ENCODE measurements around the gene SPTB. TPM values are rescaled to one million over a fixed set of nuclear protein-coding genes. Genes with fewer than 3 reads are reported as not detected.

The SPTB gene
- polyA plus RNA-seq, 1 donor (not counting 4 experiments of a cell fraction or from before 2014, with no cell fraction given), result not detected

DNA sequence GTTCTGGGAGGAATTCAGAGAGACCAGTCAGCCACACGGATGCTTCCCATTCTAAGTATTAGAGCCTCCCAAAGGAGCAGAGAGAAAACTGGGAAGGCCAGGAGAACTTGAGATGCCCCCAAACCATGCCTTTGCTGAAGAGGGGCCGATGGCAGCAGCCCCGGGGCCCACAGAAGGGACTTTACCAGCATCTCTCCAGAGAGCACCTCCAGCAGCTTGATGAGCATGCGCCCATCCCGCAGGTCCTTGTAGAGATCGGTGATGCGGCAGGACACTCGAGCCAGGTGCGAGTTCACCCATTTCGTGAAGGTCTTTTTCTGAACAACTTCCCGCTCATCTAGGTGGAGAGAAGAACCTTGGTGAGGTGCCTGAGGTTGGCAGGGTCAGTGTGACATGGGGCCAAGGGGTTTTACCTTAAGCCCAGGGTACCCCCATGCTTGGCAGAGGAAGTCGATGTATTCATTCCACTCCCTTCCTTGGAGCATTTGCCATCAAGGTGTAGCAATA is 74.9 kb downstream of the SPTB start:
- H3K79me2 ChIP-seq (ENCODE audit: control insufficient read depth, insufficient read depth, low read length), result no peaks in the 10 kb centered on the region
- no peak overlapping the region for H3K4me3 ChIP-seq (ENCODE audit: control insufficient read depth in 2 of 3, extremely low read depth in 1 of 3, insufficient read depth in 2 of 3, low read depth in 1 of 3, low read length in 3 of 3)
- no peak overlapping the region for H3K9ac ChIP-seq (ENCODE audit: control insufficient read depth, extremely low read depth, insufficient read depth, low read length)
- DNase-seq (ENCODE audit: low read depth, low spot score) (no peak), FAIRE-seq (no peak)
- H3K4me2 ChIP-seq (ENCODE audit: control insufficient read depth, extremely low read depth, insufficient read depth, low read depth, low read length), result no peak overlapping the region
- peaks cover 24% of the 10 kb centered on the region for H3K4me1 ChIP-seq (ENCODE audit: control insufficient read depth, extremely low read depth, insufficient read depth, low read length)
- H3K27ac ChIP-seq (ENCODE audit: control insufficient read depth, insufficient read depth, low read length), result no peak overlapping the region
- no peak overlapping the region for H2AFZ ChIP-seq (ENCODE audit: control insufficient read depth, low read length)
- no peaks in the 10 kb centered on the region for H3K27me3 ChIP-seq (ENCODE audit: control insufficient read depth, extremely low read depth, insufficient read depth, low read length)
- TF ChIP-seq, protein P1, sequence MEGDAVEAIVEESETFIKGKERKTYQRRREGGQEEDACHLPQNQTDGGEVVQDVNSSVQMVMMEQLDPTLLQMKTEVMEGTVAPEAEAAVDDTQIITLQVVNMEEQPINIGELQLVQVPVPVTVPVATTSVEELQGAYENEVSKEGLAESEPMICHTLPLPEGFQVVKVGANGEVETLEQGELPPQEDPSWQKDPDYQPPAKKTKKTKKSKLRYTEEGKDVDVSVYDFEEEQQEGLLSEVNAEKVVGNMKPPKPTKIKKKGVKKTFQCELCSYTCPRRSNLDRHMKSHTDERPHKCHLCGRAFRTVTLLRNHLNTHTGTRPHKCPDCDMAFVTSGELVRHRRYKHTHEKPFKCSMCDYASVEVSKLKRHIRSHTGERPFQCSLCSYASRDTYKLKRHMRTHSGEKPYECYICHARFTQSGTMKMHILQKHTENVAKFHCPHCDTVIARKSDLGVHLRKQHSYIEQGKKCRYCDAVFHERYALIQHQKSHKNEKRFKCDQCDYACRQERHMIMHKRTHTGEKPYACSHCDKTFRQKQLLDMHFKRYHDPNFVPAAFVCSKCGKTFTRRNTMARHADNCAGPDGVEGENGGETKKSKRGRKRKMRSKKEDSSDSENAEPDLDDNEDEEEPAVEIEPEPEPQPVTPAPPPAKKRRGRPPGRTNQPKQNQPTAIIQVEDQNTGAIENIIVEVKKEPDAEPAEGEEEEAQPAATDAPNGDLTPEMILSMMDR (optimal IDR thresholded peaks at IDR 0.05 in 1 of 3, IDR thresholded peaks at IDR 0.05 in 1 of 3, conservative IDR thresholded peaks at IDR 0.05 in 1 of 3; ENCODE audit: extremely low read depth in 1 of 3, insufficient read depth in 2 of 3, low read length in 3 of 3), result no peak
- no peak for TF ChIP-seq EZH2 (IDR thresholded peaks at IDR 0.05; ENCODE audit: low read length)
- no peaks in the 10 kb centered on the region for H4K20me1 ChIP-seq (ENCODE audit: control insufficient read depth, extremely low read depth, insufficient read depth, low read length)
- no peaks in the 10 kb centered on the region for H3K9me3 ChIP-seq (ENCODE audit: control insufficient read depth, low read depth, low read length)
- H3K36me3 ChIP-seq (ENCODE audit: control insufficient read depth in 2 of 2, extremely low read depth in 1 of 2, insufficient read depth in 2 of 2, low read length in 2 of 2), result no peaks in the 10 kb centered on the region
- dilution Hi-C loops (cut with MboI; ENCODE audit: extremely low pct_ligation_motif_present, low sequenced_read_pairs), result no loop called here
- H3K9me1 ChIP-seq (ENCODE audit: control insufficient read depth, extremely low read depth, insufficient read depth, low read length), result no peaks in the 10 kb centered on the region

DNA sequence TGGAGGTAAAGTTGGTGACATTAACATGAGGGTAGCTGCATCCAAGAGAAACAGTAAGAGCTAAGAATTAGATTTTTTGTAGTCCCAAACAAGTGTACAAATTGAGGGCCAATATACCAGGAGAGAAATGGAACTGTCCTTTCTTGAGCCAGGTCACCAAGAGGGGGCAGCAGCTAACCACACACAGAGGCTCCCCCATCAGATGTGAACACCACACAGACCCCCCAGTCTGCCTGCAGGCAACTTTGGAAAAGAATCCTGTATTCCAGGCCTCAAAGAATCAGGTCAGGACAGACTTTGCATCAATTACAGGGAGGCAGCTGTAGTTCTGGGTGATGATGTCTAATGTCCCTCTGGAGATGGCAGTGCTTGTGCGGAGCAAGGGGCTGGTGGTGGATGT is 77.9 kb downstream of the SPTB start:
- no peak for FAIRE-seq

More for the DNA sequence above, 77.9 kb downstream of the SPTB start:
- no peaks in the 10 kb centered on the region for H3K79me2 ChIP-seq (ENCODE audit: control insufficient read depth, insufficient read depth, low read length)
- H2AFZ ChIP-seq (ENCODE audit: control insufficient read depth, low read length), result no peak overlapping the region
- DNase-seq (ENCODE audit: low read depth, low spot score), result no peak
- no peaks in the 10 kb centered on the region for H3K27me3 ChIP-seq (ENCODE audit: control insufficient read depth, extremely low read depth, insufficient read depth, low read length)
- H3K9ac ChIP-seq (ENCODE audit: control insufficient read depth, extremely low read depth, insufficient read depth, low read length), result no peak overlapping the region
- H3K4me2 ChIP-seq (ENCODE audit: control insufficient read depth, extremely low read depth, insufficient read depth, low read depth, low read length), result no peak overlapping the region
- dilution Hi-C loops (cut with MboI; ENCODE audit: extremely low pct_ligation_motif_present, low sequenced_read_pairs), result no loop called here
- no peaks in the 10 kb centered on the region for H3K36me3 ChIP-seq (ENCODE audit: control insufficient read depth in 2 of 2, extremely low read depth in 1 of 2, insufficient read depth in 2 of 2, low read length in 2 of 2)
- no peaks in the 10 kb centered on the region for H3K9me1 ChIP-seq (ENCODE audit: control insufficient read depth, extremely low read depth, insufficient read depth, low read length)
- TF ChIP-seq, protein P1 (optimal IDR thresholded peaks at IDR 0.05 in 1 of 3, IDR thresholded peaks at IDR 0.05 in 1 of 3, conservative IDR thresholded peaks at IDR 0.05 in 1 of 3; ENCODE audit: extremely low read depth in 1 of 3, insufficient read depth in 2 of 3, low read length in 3 of 3), result peak; percentile 25 to 74 (median 30)
- no peak for TF ChIP-seq EZH2 (IDR thresholded peaks at IDR 0.05; ENCODE audit: low read length)
- H3K27ac ChIP-seq (ENCODE audit: control insufficient read depth, insufficient read depth, low read length), result no peak overlapping the region
- no peak overlapping the region for H3K4me3 ChIP-seq (ENCODE audit: control insufficient read depth in 2 of 3, extremely low read depth in 1 of 3, insufficient read depth in 2 of 3, low read depth in 1 of 3, low read length in 3 of 3)
- no peaks in the 10 kb centered on the region for H3K9me3 ChIP-seq (ENCODE audit: control insufficient read depth, low read depth, low read length)
- H4K20me1 ChIP-seq (ENCODE audit: control insufficient read depth, extremely low read depth, insufficient read depth, low read length), result no peaks in the 10 kb centered on the region
- H3K4me1 ChIP-seq (ENCODE audit: control insufficient read depth, extremely low read depth, insufficient read depth, low read length), result peaks cover 19% of the 10 kb centered on the region

All from keratinocyte (primary cell).